Memory B cell (primary cell): Measurements from ENCODE around the gene GH1.

Source experiments
- ATAC-seq: fragments of 150-1000 bp; cut with Tn5 transposase; 2 replicates; pipeline ENCODE4 v1.10.0; 2021; ENCODE audit warnings: low read depth, mild to moderate bottlenecking, moderate library complexity
- DNase-seq, 2 donors: peaks; one replicate each; pipeline ENCODE4 v3.0.0; 2022; ENCODE audit warnings: low spot score in 2 of 2
- H3K27ac Mint-ChIP-seq: one replicate; pipeline ENCODE4 v1.8.0; 2022; ENCODE audit warnings: mild to moderate bottlenecking, moderate library complexity, mixed read lengths
- H3K27me3 Mint-ChIP-seq: one replicate; pipeline ENCODE4 v1.8.0; 2022; ENCODE audit warnings: mixed read lengths
- H3K36me3 Mint-ChIP-seq: one replicate; pipeline ENCODE4 v1.8.0; 2022; ENCODE audit warnings: mild to moderate bottlenecking, mixed read lengths
- H3K4me1 Mint-ChIP-seq: one replicate; pipeline ENCODE4 v1.8.0; 2022; ENCODE audit warnings: mixed read lengths
- H3K4me3 Mint-ChIP-seq: one replicate; pipeline ENCODE4 v1.8.0; 2022; ENCODE audit warnings: mild to moderate bottlenecking, moderate library complexity, mixed read lengths
- H3K9me3 Mint-ChIP-seq: one replicate; pipeline ENCODE4 v1.8.0; 2022; ENCODE audit warnings: mixed read lengths

Gene GH1

DNA sequence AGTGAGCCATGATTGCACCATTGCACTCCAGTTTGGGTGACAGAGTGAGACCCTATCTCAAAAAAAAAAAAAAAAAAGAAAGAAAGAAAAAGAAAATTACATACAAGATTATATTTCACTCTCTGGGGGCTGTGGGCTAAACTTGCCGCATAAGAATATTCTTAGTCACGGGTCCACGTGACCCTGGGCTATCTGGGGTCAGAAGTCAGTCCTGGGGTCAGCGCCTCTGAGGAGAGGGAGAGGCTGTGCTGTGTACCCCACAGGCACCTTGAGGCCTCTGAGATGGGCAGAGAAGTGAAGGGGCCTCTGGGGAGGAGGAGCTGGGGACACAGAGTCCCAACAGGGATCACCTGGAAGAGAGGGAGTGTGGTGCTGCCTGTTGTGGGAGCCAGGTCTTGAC is 19.3 kb upstream of the GH1 start:
- DNase-seq (no peak), ATAC-seq (no peak)
- Mint-ChIP-seq H3K27ac (no peak overlapping the region), H3K4me1 (peaks cover 46% of the 10 kb centered on the region), H3K9me3 (peaks cover 1% of the 10 kb centered on the region), H3K4me3 (no peak overlapping the region), H3K36me3 (peaks cover 2% of the 10 kb centered on the region), H3K27me3 (no peaks in the 10 kb centered on the region)

DNA sequence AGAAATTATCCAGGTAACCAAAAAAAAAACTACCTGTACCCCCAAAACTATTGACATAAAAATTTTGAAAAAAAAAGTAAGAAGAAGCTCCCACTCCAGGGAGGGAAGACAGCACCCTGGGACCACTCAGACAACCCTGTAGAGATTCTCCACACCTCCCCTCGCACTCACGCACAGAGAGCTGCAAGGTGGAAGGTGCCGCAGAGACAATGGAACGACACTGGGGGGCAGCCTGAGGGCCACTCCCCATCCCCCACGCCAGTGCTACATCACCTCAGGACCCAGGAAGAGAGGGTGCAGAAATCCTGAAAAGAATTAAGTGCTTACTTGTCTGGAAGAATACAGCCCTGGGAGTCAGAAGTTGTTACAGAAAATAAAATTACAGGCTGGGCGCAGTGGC is 18.7 kb upstream of the GH1 start:
- H3K27me3 Mint-ChIP-seq, result no peaks in the 10 kb centered on the region
- no peak overlapping the region for H3K27ac Mint-ChIP-seq
- DNase-seq (no peak), ATAC-seq (no peak)
- H3K4me3 Mint-ChIP-seq, result no peak overlapping the region
- peaks cover 44% of the 10 kb centered on the region for H3K4me1 Mint-ChIP-seq
- peaks cover 2% of the 10 kb centered on the region for H3K36me3 Mint-ChIP-seq
- peaks cover 1% of the 10 kb centered on the region for H3K9me3 Mint-ChIP-seq

DNA sequence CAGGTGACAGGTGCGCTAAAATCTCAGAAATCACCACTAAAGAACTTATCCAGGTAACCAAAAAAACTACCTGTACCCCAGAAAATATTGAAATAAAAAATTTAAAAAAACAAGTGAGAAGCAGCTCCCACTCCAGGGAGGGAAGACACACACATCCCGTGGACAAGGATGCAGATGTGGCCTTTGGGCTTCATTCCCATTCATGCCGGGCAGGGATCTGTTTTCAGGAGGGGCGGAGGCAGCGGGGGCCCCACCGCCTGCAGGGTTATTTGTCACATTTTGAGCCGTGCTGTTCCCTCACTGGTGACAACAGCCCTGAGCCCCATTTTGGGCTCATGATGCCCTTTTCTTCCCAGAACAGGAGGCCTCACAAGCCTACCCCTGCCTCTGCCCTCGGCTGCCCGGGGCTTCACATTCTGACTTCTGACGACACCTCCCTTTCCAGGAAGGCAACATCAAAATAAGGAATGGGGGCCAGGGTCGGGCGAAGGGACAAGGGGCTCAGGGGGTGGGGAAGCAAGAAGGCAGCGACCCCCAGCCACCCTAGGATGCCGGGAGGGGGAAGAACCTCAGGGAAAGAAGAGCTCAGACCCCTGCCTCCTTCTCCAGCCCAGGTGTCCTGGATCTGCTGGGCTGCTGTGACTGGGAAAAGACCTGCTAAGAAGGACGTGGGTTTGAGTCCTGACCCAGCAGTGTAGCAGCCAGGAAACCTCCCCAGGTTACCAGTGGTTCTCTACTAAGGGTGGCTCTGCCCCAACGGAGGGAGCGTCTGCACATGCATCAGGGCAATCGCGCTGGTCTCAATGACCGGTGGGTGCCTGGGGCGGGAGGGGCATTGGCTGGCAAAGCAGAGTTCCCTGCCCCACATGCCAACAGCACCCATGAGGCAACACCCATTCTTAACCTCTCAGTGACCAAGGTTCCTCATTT is 15.8 kb upstream of the GH1 start:
- peaks cover 47% of the 10 kb centered on the region for H3K4me1 Mint-ChIP-seq
- no peak overlapping the region for H3K27ac Mint-ChIP-seq

DNA sequence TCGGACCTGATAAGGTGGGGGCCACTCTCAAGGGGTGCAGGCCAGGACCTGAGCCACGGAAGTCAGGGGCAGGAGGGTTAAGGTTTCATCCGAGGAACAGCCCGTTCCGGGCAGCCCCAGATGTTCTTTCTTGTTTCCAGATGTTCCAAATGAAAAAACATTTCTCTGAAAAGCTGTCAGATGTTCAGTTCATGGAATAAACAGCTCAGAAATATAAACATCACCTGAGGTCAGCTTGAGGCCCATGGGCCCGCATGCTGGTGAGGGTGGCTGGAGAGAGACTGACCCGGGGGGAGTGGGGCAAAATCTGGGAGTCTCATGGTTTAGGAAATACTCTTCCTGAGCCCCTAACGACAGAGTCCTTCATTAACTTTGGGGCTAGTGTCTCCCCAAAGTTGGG is 15.0 kb upstream of the GH1 start:
- Mint-ChIP-seq H3K4me1 (peaks cover 42% of the 10 kb centered on the region), H3K36me3 (peaks cover 30% of the 10 kb centered on the region), H3K27me3 (no peaks in the 10 kb centered on the region), H3K4me3 (peak overlapping the region; percentile 100), H3K27ac (no peak overlapping the region), H3K9me3 (peaks cover 1% of the 10 kb centered on the region)
- DNase-seq (no peak), ATAC-seq (no peak)

More for the DNA sequence above, 15.8 kb upstream of the GH1 start:
- Mint-ChIP-seq H3K9me3 (peaks cover 1% of the 10 kb centered on the region), H3K4me3 (peak overlapping the region; percentile 67), H3K36me3 (peaks cover 26% of the 10 kb centered on the region), H3K27me3 (no peaks in the 10 kb centered on the region)
- ATAC-seq, result no peak
- no peak for DNase-seq

DNA sequence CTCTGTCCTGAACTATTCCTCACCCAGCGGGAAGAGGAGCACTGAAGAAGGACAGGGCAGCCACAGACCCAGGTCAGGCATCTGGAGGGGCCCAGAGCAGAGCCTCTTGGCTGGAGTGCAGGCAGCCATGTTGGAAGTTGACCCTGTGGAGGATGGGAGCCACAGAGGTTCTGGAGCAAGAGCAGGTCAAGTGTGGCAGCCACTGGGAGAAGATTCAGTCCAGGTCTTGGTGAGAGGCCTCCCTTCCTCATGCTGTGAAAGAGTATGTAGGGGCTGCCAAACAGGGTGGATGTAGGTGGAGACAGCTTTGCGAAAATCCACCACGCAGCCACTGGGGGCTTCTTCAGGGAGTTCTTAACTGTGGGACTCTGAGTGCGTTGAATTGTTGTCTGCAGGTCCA is 14.1 kb upstream of the GH1 start:
- H3K27me3 Mint-ChIP-seq, result no peaks in the 10 kb centered on the region
- peaks cover 33% of the 10 kb centered on the region for H3K36me3 Mint-ChIP-seq
- peak overlapping the region; percentile 100 for H3K4me3 Mint-ChIP-seq
- peak overlapping the region; percentile 91 for H3K27ac Mint-ChIP-seq
- H3K9me3 Mint-ChIP-seq, result peaks cover 1% of the 10 kb centered on the region
- H3K4me1 Mint-ChIP-seq, result peaks cover 41% of the 10 kb centered on the region
- peak; percentile 20 for ATAC-seq
- no peak for DNase-seq

DNA sequence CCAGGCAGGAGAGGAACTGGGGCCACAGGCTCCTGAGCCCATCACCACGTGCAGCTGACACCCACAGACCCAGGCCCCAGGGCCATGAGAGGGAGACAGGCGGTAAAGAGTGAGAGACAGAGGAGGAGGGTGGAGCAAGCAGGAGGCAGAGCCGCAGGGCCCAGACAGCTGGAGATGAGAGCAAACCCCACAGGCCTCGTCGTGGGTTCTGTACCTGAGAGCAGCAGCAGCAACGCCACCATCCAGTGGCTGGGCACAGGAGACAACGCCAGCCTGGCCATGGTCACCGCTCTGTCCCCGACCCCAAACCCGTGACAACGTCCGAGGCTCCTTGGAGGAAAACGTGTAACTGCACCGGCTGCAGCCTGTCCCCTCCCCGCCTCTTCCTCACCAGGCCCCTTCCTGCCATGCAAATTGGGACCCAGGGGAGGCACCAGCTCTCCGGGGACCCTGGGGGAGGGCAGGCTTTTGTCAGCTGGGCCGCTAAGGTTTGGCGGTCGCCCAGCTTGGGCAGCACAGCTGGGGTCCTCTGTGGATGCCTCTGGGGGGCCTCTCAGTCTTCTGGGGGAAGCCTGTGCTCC is 13.4 kb upstream of the GH1 start, which contains the start of gene CD79B:
CD79B (minus strand) TSS at position 351 of the 581 bp plus-strand sequence; CDS start at position 281, 70 bp downstream.
- Mint-ChIP-seq H3K27ac (peak within 1 kb of the TSS; percentile 91), H3K4me1 (peaks cover 46% of the 10 kb centered on the region), H3K9me3 (peaks cover 1% of the 10 kb centered on the region), H3K27me3 (no peaks in the 10 kb centered on the region), H3K4me3 (peak within 1 kb of the TSS; percentile 100), H3K36me3 (peaks cover 33% of the 10 kb centered on the region)
- peak; percentile 88 for ATAC-seq
- DNase-seq, result peak; percentile 81 to 86

DNA sequence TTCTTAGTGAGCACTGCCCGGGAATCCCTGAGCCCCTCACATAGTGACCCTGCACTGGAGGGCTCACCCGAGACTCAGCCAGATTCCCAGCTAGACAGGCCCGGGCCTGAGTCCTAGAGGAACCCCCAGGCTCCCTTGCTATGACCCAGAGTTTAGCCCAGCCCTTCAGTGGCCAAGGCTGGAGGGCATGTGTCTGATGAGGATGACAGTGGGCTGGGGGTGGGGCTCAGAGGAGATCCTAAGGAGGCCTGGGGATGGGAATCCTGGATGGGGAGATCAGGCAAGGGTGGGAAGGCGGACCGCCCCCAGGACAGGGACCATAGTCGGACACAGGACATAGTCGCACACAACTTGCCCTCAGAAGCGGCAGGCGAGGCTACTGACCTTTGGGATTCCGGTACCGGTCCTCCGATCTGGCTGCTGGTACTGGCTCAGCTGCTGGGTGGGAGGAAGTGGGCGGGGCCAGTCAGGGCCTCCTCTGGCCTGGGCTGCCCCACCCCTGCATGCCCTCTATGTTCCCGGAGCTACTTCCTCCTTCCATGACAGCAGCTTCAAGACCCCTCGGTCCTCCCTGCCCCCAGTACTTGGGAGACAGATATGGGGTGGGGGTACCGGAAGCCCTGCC is 12.4 kb upstream of the GH1 start:
- H3K9me3 Mint-ChIP-seq, result peaks cover under 1% of the 10 kb centered on the region
- DNase-seq, result peak in 1 of 2 donors; percentile 45

DNA sequence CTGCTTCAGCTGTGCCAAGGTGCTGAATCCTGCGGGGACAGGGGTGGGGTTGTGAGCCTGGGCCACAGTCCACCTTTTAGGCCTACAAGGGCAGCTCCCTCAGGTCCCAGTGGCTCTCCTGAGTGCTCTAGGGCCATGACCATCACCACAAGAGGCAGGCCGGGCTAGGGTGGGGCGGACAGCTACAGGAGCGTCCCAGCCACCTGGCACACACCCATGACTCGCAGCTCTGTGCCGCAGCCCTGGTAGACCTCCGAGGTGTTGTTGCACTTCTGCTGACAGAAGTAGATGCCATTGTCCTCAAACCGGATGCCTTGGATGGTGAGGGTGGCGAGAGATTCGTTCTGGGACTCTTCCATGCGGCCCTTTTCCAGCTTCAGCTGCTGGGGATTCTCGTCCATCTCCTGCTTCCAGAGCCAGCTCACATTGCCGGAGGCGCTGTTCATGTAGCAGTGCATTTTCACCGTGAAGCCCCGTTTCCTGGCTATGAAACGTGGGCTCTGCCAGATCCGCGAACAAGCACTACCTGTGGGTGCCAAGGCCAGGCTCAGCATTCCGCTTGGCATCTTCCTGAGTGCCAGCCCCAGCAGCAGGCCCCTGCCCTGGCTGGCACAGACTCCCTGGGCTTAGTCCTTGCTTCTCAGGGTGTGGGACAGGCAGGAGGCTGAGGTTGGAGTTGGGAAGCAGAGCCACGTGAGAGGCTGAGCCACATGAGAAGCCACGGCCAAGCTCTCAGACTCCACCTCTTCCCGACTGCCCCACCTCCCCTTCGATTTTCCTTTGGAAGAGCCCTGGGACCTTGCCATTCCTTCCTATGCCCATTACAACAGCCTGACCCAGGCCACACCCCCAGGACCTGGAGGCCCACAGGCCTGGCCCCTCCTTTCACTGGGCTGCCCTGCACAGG is 11.5 kb upstream of the GH1 start:
- Mint-ChIP-seq H3K27me3 (no peaks in the 10 kb centered on the region), H3K36me3 (peaks cover 31% of the 10 kb centered on the region), H3K4me1 (peaks cover 48% of the 10 kb centered on the region), H3K27ac (peak overlapping the region; percentile 91), H3K4me3 (peak overlapping the region; percentile 100), H3K9me3 (no peaks in the 10 kb centered on the region)
- DNase-seq, result no peak
- ATAC-seq, result no peak

More for the DNA sequence above, 12.4 kb upstream of the GH1 start:
- Mint-ChIP-seq H3K27ac (peak overlapping the region; percentile 91), H3K27me3 (no peaks in the 10 kb centered on the region), H3K36me3 (peaks cover 31% of the 10 kb centered on the region), H3K4me1 (peaks cover 47% of the 10 kb centered on the region), H3K4me3 (peak overlapping the region; percentile 100)
- ATAC-seq, result peak; percentile 28

DNA sequence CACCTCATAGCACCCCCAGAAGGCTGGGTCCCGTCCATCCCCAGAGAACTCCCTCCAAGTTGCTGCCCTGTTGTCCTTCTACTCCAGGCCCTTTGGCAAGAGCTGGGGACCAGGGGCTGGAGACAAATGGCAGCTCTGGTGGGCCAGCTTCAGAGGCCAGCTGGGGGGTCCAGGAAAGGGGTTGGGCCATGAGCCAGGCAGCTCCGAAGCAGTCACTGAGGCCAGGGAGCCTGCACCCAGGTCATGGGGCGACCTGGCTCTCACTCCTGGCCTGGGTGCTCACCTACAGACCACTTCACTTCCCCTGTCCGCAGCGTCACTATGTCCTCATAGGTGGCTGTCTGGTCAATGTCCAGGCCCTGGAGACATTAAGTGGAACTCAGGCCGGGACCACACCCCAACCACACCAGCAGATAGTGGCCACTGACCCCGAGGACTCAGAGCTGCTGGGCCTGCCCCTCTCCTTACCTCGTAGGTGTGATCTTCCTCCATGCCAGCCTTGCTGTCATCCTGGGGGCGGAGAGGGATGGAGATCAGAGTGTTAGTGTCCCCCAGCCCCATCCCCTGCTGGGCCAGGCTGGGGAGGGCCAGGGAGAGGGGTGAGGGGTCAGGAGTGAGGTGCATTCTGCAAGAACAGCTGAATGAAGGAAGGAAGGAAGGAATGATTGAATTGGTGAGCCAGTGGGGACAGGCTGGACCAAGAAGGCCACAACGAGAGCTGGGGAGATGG is 10.5 kb upstream of the GH1 start:
- no peak for ATAC-seq
- Mint-ChIP-seq H3K4me1 (peaks cover 49% of the 10 kb centered on the region), H3K9me3 (no peaks in the 10 kb centered on the region), H3K36me3 (peaks cover 31% of the 10 kb centered on the region), H3K4me3 (peak overlapping the region; percentile 100), H3K27me3 (no peaks in the 10 kb centered on the region), H3K27ac (peak overlapping the region; percentile 67)
- no peak for DNase-seq

DNA sequence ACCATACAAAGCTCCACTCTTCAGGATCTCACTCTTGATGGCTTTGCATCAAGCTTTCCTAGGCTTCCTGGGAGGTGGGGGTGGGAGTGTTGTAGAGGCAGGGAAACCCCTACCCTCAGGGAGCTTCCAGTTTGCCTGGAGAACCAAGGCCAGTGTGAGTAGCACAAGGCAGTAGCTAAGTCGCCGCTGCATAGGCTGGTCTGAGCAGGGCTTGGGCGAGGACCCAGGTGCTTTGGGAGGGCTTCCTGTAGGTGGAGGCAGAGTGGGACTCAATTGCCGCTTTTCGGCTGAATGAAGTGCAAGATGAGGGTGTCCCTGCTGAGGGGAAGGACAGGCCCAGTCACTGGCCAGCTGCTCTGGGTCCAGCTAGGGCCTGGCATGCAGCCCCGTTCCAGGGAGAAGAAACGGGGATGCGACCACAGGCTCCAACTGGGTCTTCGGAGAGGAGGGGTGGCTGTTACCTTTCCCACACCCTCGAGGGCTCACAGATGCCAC is 9.6 kb upstream of the GH1 start:
- Mint-ChIP-seq H3K27ac (peak overlapping the region; percentile 41), H3K36me3 (peaks cover 31% of the 10 kb centered on the region), H3K27me3 (no peaks in the 10 kb centered on the region), H3K4me3 (peak overlapping the region; percentile 100), H3K4me1 (peaks cover 48% of the 10 kb centered on the region), H3K9me3 (no peaks in the 10 kb centered on the region)
- DNase-seq, result no peak
- ATAC-seq, result no peak

DNA sequence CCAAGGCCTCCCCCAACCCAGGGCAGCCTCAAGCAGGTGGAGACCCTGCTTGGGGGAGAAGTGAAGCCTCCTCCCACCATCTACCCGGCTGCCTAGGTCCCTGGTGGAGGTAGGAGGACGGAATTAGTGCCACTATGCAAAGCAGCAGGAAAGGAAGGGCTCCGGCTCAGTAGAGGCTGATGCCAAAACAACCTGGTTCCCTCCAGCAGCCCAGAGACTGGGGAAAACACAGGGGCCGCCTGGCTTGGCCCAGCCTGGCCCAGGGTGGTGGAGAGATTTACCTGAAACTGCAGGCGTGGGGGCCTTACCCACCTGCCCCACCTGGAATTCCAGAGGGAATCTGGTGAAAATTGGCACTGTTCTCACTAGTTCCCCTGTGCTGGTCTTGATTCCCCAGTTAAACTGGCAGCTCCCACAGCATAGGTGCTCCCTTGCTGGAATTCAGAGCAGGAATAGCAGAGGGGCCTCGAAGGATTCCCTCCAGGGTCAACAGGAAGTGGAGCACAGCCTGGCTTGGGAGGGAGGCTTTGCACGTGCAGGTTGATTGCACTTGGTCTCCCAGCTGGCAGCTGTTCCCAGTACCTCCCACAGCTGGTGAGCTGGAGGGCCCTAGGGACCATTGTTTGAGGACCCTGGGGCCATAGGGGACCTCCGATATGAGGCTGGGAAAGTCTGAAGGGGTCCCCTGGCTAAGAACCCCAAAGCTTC is 9.0 kb upstream of the GH1 start:
- peak overlapping the region; percentile 100 for H3K4me3 Mint-ChIP-seq

DNA sequence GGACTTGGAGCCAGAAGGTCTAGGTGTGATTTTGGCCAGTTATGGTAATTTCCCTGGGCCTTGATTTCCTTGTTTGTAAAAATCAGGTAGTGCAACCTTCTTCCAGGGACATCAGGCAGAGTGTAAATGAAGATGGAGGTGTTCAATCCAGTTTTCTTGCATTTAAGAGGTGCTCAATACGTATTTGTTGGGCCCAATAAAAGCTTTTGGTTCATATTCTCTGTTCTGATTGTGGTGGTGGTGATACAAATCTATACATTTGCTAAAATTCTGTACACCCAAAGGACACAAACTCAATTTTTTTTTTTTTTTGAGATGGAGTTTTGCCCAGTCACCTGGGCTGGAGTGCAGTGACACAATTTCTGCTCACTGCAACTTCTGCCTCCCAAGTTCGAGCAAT is 7.5 kb upstream of the GH1 start:
- Mint-ChIP-seq H3K27me3 (no peaks in the 10 kb centered on the region), H3K4me1 (peaks cover 49% of the 10 kb centered on the region)

More for the DNA sequence above, 9.0 kb upstream of the GH1 start:
- Mint-ChIP-seq H3K27me3 (no peaks in the 10 kb centered on the region), H3K4me1 (peaks cover 44% of the 10 kb centered on the region), H3K9me3 (no peaks in the 10 kb centered on the region), H3K36me3 (peaks cover 31% of the 10 kb centered on the region), H3K27ac (peak overlapping the region; percentile 87)
- peak; percentile 27 for ATAC-seq
- DNase-seq, result no peak

More for the DNA sequence above, 7.5 kb upstream of the GH1 start:
- H3K27ac Mint-ChIP-seq, result peak overlapping the region; percentile 87
- ATAC-seq, result no peak
- H3K4me3 Mint-ChIP-seq, result peak overlapping the region; percentile 67
- H3K36me3 Mint-ChIP-seq, result peaks cover 24% of the 10 kb centered on the region
- H3K9me3 Mint-ChIP-seq, result no peaks in the 10 kb centered on the region
- no peak for DNase-seq
